Measurements from ENCODE around the gene EPHB2.
"Not testable (repeated sequence)": the region's sequence is repeated elsewhere in the genome, so short reads cannot be mapped to it uniquely, and the experiment has no call there.

Gene EPHB2

GRCh38 chr1:22843441-22844183 lies 133.0 kb downstream of the EPHB2 start:
- DNase-seq, result not testable (repeated sequence)

- no peak for DNase-seq
These were observed 134.0 kb downstream of the EPHB2 start for GRCh38 chr1:22844621-22845020.

- no peak for DNase-seq
These were observed 134.8 kb downstream of the EPHB2 start for GRCh38 chr1:22845398-22845935.

- no peak for DNase-seq
These were observed 135.8 kb downstream of the EPHB2 start for GRCh38 chr1:22846458-22846857.

GRCh38 chr1:22847249-22847648 lies 136.6 kb downstream of the EPHB2 start:
- no peak for DNase-seq

DNA sequence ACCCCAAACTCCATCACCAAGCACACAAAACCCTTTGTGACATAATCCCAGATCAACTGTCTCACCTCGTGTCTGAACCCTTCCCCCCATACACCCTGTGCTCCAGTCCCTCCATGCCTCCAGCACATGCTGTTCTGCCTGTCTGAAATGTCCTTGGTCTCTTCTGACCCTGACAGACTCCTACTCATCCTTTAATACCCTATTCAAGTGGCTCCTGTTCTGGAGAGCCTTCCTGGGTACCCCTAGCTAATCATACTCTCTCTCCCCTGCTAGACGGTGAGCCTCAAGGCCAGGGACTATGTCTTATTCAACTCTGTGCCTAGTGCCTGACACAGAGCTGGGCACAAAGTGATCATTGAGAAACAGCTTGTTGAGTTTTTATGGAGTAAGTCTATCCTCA lies 137.1 kb downstream of the EPHB2 start:
- no peak for DNase-seq

- DNase-seq, result no peak
These were observed 137.8 kb downstream of the EPHB2 start for GRCh38 chr1:22848405-22848804.

GRCh38 chr1:22849770-22850169 lies 139.1 kb downstream of the EPHB2 start:
- DNase-seq, result no peak

DNA sequence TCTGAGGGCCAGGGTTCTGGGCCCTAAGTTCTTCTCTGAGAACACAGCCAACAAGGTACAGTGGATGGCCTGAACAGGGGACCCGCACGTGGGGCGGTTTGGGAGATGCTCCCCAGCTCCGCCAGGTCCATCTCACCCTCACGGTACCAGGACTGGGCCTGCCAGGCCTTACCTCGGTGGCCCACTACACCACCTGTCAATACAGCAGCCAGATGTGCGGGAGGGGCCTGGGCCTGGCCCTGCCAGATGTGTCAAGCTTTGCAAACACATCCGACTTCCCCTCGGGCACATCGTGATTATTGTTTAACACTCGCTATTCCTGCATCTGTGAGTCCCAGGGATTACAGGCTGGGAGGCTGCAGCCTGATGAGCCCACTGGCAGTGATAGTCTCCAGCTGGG lies 139.6 kb downstream of the EPHB2 start:
- no peak for DNase-seq

DNA sequence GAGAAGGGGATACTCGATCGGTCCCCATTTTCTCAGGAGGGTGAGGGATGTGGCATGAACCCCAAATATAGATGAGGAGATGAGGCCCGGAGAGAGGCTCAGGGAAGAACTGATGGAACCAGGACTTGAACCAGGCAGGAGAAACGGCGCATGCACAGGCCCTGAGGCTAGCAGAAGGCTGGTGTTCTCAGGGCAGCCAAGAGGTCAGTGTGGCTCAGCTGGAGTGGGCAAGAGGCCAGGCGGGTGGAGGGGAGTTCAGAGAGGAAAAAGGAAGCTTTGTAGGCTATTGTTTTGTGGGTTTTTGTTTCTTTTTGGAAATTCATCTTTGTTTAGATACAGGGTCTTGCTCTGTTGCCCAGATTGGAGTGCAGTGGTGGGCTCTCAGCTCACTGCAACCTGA lies 140.0 kb downstream of the EPHB2 start:
- DNase-seq, result no peak

DNA sequence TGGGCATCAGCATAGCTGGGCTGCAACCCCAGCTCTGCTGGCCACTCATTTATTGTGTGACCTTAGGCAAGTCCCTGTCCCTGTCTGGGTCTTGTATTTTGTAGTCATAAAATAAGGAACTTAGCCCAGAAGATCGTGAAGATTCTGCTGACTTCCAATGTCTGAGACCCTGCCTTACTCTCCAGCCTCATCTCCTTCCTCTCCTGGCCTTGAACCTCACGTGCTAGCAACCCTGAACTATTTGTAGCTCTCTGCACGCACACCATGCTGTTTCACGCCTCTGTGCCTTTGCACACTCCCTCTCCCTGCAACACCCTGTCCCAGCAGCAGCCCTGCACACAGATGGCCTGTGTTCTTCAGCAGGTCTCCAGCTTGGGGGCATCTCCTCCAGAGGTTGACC lies 140.9 kb downstream of the EPHB2 start:
- DNase-seq, result no peak

- no peak for DNase-seq
These were observed 141.6 kb downstream of the EPHB2 start for GRCh38 chr1:22852144-22852655.

- DNase-seq, result no peak
These were observed 143.1 kb downstream of the EPHB2 start for GRCh38 chr1:22853651-22854185.

DNA sequence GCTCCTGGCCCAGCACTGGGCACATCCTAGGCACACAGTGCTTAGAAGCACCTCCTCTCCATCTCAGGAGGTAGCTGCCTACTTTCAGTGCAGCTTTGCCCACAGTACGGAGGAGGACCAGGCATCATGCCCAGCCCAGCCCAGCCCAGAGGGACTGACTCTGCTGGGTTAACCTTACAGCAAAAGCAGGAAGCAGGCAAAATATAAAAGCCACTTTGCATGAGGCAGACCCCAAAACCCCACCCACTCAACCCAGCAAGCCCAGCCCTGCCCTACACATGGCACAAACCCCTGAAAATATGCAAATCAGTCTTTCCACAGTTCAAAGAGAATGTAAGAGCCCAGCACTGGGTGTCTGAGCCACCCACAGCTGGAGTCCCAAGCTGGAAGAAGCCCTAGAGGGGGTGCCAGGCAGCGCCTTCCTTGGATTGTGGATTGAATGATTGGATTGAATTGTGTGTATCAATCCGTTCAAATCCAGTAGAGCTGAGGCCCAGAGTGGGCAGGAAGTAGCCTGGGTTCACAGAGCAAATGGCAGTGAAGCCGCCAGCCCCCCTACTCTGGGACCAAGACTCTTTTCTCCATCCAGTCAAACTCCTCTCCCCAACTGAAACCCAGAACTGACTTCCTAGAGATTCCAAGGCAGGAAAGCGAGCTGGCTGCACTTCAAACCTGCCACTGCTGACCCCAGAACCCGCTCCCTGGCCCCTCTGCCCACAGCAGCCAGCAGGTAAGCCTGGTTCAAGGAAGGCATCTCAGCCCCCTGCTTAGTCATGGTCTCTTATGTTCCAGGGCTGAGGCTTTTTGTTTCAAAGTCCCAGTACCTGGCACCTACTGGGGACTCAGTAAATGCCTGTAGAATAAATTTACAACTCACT lies 144.3 kb downstream of the EPHB2 start:
- no peak for DNase-seq

DNA sequence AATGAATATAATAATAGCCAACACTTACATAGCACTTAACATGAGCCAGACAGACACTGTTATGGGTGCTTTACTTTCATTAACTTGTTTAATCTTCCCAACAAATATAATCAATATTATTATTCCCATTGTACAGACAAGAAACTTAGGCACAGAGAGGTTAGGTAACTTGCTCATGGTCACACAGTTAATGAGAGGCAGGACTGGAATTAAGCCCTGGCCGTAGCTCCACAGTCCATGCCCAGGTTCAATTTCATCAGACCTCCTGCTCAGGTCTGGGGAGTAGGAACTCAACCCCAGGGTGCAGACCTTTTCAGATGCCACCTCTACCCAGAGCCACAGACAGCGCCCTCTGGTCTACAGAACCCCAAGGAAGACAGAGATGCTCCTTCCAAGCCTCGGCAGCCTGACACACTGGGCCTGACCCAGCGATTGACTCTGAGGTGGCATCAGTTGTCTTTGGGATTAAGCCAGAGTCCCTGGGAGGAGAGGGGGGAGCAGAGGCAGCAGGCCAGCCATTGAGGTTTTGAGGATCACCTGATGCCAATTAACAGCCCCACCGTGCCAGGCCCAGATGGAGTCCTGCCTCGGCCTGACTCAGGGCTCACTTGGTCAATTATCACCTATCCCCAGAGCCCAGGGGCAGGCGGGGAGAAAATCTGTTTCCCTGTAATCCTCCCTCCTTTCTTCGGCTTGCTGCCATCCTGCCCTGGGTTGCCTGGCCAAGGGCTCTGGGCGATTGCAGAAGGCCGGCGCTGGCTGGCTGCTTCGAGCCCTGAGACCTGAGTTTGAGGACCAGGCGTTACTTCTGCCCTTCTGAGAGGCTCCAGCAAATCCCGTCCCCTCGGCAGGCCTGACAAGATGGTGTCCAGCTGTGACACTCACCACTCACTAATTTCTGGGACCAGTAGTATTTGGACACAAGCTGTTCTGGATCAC lies 145.3 kb downstream of the EPHB2 start:
- DNase-seq, result no peak

- DNase-seq, result no peak
These were observed 147.0 kb downstream of the EPHB2 start for GRCh38 chr1:22857661-22858060.

DNA sequence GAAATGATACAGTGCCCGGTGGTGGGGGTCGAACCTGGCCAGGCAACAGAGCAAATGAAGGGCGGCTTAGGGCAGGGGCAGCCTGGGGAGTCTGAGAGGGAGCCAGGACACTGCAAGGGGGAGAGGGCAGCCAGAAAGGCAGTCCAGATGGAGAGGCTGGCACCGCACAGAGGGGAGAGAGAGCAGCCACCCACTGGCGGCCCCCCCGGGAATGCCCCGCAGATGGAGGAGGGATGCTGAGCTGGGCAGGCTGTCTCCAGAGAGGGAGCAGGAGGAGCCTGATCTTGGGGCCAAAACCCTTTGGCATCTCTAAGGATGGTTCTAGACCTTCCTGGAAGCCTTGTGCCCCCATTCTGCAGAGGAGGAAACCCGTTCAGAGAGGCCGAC lies 149.8 kb downstream of the EPHB2 start:
- DNase-seq, result no peak

- no peak for DNase-seq
These were observed 150.3 kb downstream of the EPHB2 start for GRCh38 chr1:22860883-22861385.

GRCh38 chr1:22861764-22862440 lies 151.3 kb downstream of the EPHB2 start:
- DNase-seq, result no peak

GRCh38 chr1:22862752-22863151 lies 152.1 kb downstream of the EPHB2 start:
- DNase-seq, result no peak

DNA sequence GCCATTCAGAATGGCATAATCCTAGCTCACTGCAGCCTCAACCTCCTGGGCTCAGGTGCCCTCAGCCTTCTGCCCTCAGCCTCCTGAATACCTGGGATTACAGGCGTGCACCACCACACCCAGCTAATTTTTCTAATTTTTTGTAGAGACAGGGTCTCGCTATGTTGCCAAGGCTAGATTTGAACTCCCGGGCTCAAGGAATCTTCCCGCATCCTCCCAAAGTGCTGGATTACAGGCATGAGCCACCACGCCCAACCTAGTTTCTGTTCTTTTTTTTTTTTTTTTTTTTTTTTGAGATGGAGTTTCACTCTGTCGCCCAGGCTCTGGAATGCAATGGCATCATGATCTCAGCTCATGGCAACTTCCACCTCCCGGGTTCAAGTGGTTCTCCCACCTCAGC lies 153.1 kb downstream of the EPHB2 start:
- no peak for DNase-seq

DNA sequence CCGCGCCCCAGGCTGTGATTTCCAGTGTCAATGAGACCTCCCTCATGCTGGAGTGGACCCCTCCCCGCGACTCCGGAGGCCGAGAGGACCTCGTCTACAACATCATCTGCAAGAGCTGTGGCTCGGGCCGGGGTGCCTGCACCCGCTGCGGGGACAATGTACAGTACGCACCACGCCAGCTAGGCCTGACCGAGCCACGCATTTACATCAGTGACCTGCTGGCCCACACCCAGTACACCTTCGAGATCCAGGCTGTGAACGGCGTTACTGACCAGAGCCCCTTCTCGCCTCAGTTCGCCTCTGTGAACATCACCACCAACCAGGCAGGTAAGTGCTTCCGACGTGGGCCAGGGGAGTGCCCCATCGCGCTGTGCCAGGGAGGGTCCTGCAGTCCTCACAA lies 154.2 kb downstream of the EPHB2 start:
- DNase-seq, result no peak
